H1 (cell line): ENCODE measurements around the gene ACOX1. TPM values are rescaled to one million over a fixed set of nuclear protein-coding genes. Genes with fewer than 3 reads are reported as not detected.

ENCODE experiments used
- CTCF ChIA-PET: fragments of 300-600 bp; sonication (Branson Sonifier 250); formaldehyde crosslinking; loops from one replicate; lab custom pipeline; 2021; ENCODE audit not compliant: partially characterized antibody; lab: Charles Lee
- POLR2A ChIA-PET: fragments of 300-600 bp; sonication (Branson Sonifier 250); formaldehyde crosslinking; loops from one replicate; lab custom pipeline; 2021; ENCODE audit warnings: inconsistent platforms; ENCODE audit not compliant: partially characterized antibody; lab: Charles Lee
- DNase-seq, 2 experiments: peaks; one replicate each; pipeline versions ENCODE4 v3.0.0 to v3.0.0-alpha.2; 2010 to 2022; ENCODE audit warnings: low spot score in 2 of 2, low read depth in 1 of 2, mixed read lengths in 1 of 2
- FAIRE-seq: peaks from 2 replicates; lab custom pipeline; 2011; peaks lifted over from hg19 to GRCh38; lab: Jason Lieb, UNC
- H2AFZ ChIP-seq: 2 replicates; pipeline ENCODE4 v1.8.1; 2012; ENCODE audit warnings: low read length, inconsistent platforms
- H2AK5ac ChIP-seq: 2 replicates; pipeline ENCODE4 v1.6.1; 2013; ENCODE audit warnings: low read depth, low read length
- H2BK120ac ChIP-seq: replicated peaks from 2 replicates; pipeline ENCODE3; 2013; ENCODE audit warnings: low read depth, low read length, inconsistent platforms
- H2BK12ac ChIP-seq: 2 replicates; pipeline ENCODE4 v1.6.1; 2013; ENCODE audit warnings: low read depth, low read length
- H2BK15ac ChIP-seq: 2 replicates; pipeline ENCODE4 v1.6.1; 2013; ENCODE audit warnings: low read length
- H2BK20ac ChIP-seq: 2 replicates; pipeline ENCODE4 v1.6.1; 2013; ENCODE audit warnings: low read length
- H2BK5ac ChIP-seq: 2 replicates; pipeline ENCODE4 v1.6.1; 2013; ENCODE audit warnings: low read depth, low read length
- H3K14ac ChIP-seq: 2 replicates; pipeline ENCODE4 v1.6.1; 2013; ENCODE audit warnings: inconsistent platforms; ENCODE audit not compliant: insufficient read length
- H3K18ac ChIP-seq: 2 replicates; pipeline ENCODE4 v1.6.1; 2013; ENCODE audit warnings: low read length; ENCODE audit errors: extremely low read depth
- H3K23ac ChIP-seq: 2 replicates; pipeline ENCODE4 v1.6.1; 2013; ENCODE audit warnings: inconsistent platforms; ENCODE audit not compliant: insufficient read length
- H3K23me2 ChIP-seq: 2 replicates; pipeline ENCODE4 v1.6.1; 2013; ENCODE audit warnings: low read depth, low read length
- H3K27ac ChIP-seq: 2 replicates; pipeline ENCODE4 v1.6.1; 2011; ENCODE audit warnings: low read depth, low read length, inconsistent platforms
- H3K27me3 ChIP-seq, 4 experiments: replicated peaks in 1 of 4; 1 replicate in 1 of 4; 2 replicates in 3 of 4; pipeline versions ENCODE4 v1.6.1 to v1.8.1; 2011 to 2013; ENCODE audit warnings: low read length in 3 of 4, mild to moderate bottlenecking in 3 of 4, inconsistent platforms in 2 of 4, mixed read lengths in 2 of 4, moderate library complexity in 1 of 4; ENCODE audit not compliant: control insufficient read depth in 3 of 4, insufficient read depth in 3 of 4; ENCODE audit errors: extremely low read depth in 1 of 4
- H3K36me3 ChIP-seq, 4 experiments: 2 replicates each; pipeline versions ENCODE4 v1.6.1 to v1.8.1; 2011 to 2013; ENCODE audit warnings: mild to moderate bottlenecking in 4 of 4, low read length in 3 of 4, moderate library complexity in 2 of 4, control low read depth in 1 of 4, inconsistent platforms in 1 of 4; ENCODE audit not compliant: insufficient read depth in 4 of 4, control insufficient read depth in 2 of 4
- H3K4ac ChIP-seq: replicated peaks from 2 replicates; pipeline ENCODE3; 2013; ENCODE audit warnings: low read length, low read depth, mixed read lengths, inconsistent platforms; ENCODE audit not compliant: insufficient read length
- H3K4me1 ChIP-seq, 4 experiments: replicated peaks in 1 of 4; 1 replicate in 1 of 4; 2 replicates in 3 of 4; pipeline versions ENCODE4 v1.6.1 to v1.8.1; 2011 to 2013; ENCODE audit warnings: low read length in 3 of 4, inconsistent platforms in 2 of 4, mixed read lengths in 1 of 4; ENCODE audit not compliant: insufficient read depth in 4 of 4, control insufficient read depth in 3 of 4
- H3K4me2 ChIP-seq, 2 experiments: 2 replicates each; pipeline versions ENCODE4 v1.6.1 to v1.8.1; 2011 to 2013; ENCODE audit warnings: low read depth in 2 of 2, low read length in 2 of 2, control low read depth in 1 of 2, inconsistent platforms in 1 of 2, mild to moderate bottlenecking in 1 of 2; ENCODE audit not compliant: insufficient read depth in 1 of 2
- H3K4me3 ChIP-seq, 4 experiments: fragments of 200-600, 300-600 bp in 1 of 4; sonication (generic), shearing (Covaris generic), sonication (Bioruptor Twin) in 1 of 4; 2 replicates each; pipeline versions ENCODE4 v1.5.1 to v1.8.1; 2011 to 2016; ENCODE audit warnings: low read length in 4 of 4, low read depth in 3 of 4, control low read depth in 2 of 4, inconsistent platforms in 2 of 4, mild to moderate bottlenecking in 2 of 4, mixed read lengths in 1 of 4, moderate library complexity in 1 of 4; ENCODE audit not compliant: insufficient read depth in 2 of 4; ENCODE audit errors: extremely low read depth in 1 of 4
- H3K56ac ChIP-seq: replicated peaks from 2 replicates; pipeline ENCODE3; 2013; ENCODE audit warnings: low read depth, mild to moderate bottlenecking, mixed read lengths, low read length, inconsistent platforms; ENCODE audit not compliant: insufficient read length
- H3K79me1 ChIP-seq: 2 replicates; pipeline ENCODE4 v1.6.1; 2013; ENCODE audit warnings: low read depth, low read length, control low read depth
- H3K79me2 ChIP-seq, 2 experiments: 2 replicates each; pipeline versions ENCODE4 v1.6.1 to v1.8.1; 2012 to 2013; ENCODE audit warnings: low read length in 2 of 2, mild to moderate bottlenecking in 2 of 2, inconsistent platforms in 1 of 2; ENCODE audit not compliant: insufficient read depth in 2 of 2, control insufficient read depth in 1 of 2
- H3K9ac ChIP-seq, 4 experiments: replicated peaks in 1 of 4; 1 replicate in 1 of 4; 2 replicates in 3 of 4; pipeline versions ENCODE4 v1.6.1 to v1.8.1; 2011 to 2013; ENCODE audit warnings: low read depth in 3 of 4, low read length in 3 of 4, control low read depth in 2 of 4, mild to moderate bottlenecking in 2 of 4, moderate library complexity in 2 of 4, inconsistent platforms in 1 of 4; ENCODE audit errors: extremely low read depth in 1 of 4
- H3K9me3 ChIP-seq, 2 experiments: 2 replicates each; pipeline versions ENCODE4 v1.6.1 to v1.8.1; 2012 to 2013; ENCODE audit warnings: mild to moderate bottlenecking in 2 of 2, moderate library complexity in 2 of 2, control low read depth in 1 of 2, inconsistent platforms in 1 of 2, low read depth in 1 of 2, low read length in 1 of 2, mixed read lengths in 1 of 2; ENCODE audit not compliant: insufficient read depth in 2 of 2
- H4K20me1 ChIP-seq, 2 experiments: replicated peaks in 1 of 2; 2 replicates each; pipeline versions ENCODE3 to v1.8.1; 2011 to 2013; ENCODE audit warnings: inconsistent platforms in 2 of 2, low read length in 2 of 2, mild to moderate bottlenecking in 1 of 2; ENCODE audit not compliant: insufficient read depth in 2 of 2, control insufficient read depth in 1 of 2
- H4K5ac ChIP-seq: 2 replicates; pipeline ENCODE4 v1.6.1; 2013; ENCODE audit warnings: low read length, low read depth, mixed read lengths, inconsistent platforms; ENCODE audit not compliant: insufficient read length
- H4K8ac ChIP-seq: 2 replicates; pipeline ENCODE4 v1.8.0; 2013; ENCODE audit warnings: mild to moderate bottlenecking, moderate library complexity, low read length, inconsistent platforms; ENCODE audit not compliant: insufficient read depth; ENCODE audit errors: extremely low read depth
- H4K91ac ChIP-seq: replicated peaks from 2 replicates; pipeline ENCODE3; 2013; ENCODE audit warnings: low read length, mixed read lengths, inconsistent platforms; ENCODE audit not compliant: insufficient read length
- GTF2F1 ChIP-seq: IDR thresholded peaks from 2 replicates; pipeline ENCODE4 v1.6.1; 2012; ENCODE audit warnings: low read depth, low read length, improper control_type of control experiment, borderline replicate concordance
- KDM1A ChIP-seq: fragments of 200-600, 300-600 bp; sonication (generic); IDR thresholded peaks from 2 replicates; pipeline ENCODE4 v1.7.1; 2016; ENCODE audit warnings: mild to moderate bottlenecking, low read length, borderline replicate concordance
- NANOG ChIP-seq: IDR thresholded peaks from 2 replicates; pipeline ENCODE4 v1.6.1; 2011; ENCODE audit warnings: low read length, low read depth, mild to moderate bottlenecking, inconsistent platforms; ENCODE audit not compliant: insufficient read depth, poor library complexity, severe bottlenecking
- SRF ChIP-seq: IDR thresholded peaks from 2 replicates; pipeline ENCODE4 v1.6.1; 2011; ENCODE audit warnings: mild to moderate bottlenecking, low read depth, low read length, moderate library complexity
- WGBS, 2 experiments: shearing (Covaris generic) in 1 of 2; methylation state at CpG; one replicate each; pipeline versions ENCODE4 v1.1.6 to v1.1.7; 2013 to 2015; ENCODE audit warnings: low lambda C conversion rate in 2 of 2, mixed read lengths in 2 of 2, inconsistent platforms in 1 of 2, low coverage in 1 of 2, missing lambda C conversion rate in 1 of 2; ENCODE audit not compliant: insufficient replicate concordance in 2 of 2, insufficient coverage in 1 of 2, insufficient read length in 1 of 2; ENCODE audit errors: extremely low coverage in 1 of 2, missing lambda C conversion rate in 1 of 2; 5-methylcytosine and 5-hydroxymethylcytosine counted together
- polyA plus RNA-seq, 7 experiments: library from polyadenylated mRNA; depleted of rRNA in 3 of 7; stranded (reverse) in 5 of 7; unstranded in 2 of 7; fragments of >200 nt in 5 of 7; fragments of 200-250 nt in 2 of 7; gene quantifications; 1 replicate in 5 of 7; 2 replicates in 1 of 7; 4 replicates in 1 of 7; pipeline versions ENCODE4 v1.2.1 to v1.2.3, GENCODE V29; 2011 to 2013; ENCODE audit warnings: missing spikeins in 2 of 7, mixed read lengths in 2 of 7
- total RNA-seq: library from RNA; stranded (reverse); fragmentation: NEBNext Ultra II Directional; extraction: Animal tissue kit (Norgen Biotek cat#: 25700); gene quantifications from 2 replicates; pipeline ENCODE4 v1.2.1, GENCODE V29; 2021
- TF ChIP-seq, protein P1 (sequence below): IDR thresholded peaks from 2 replicates; pipeline ENCODE4 v1.6.1; 2012; ENCODE audit warnings: low read length, inconsistent platforms

The ACOX1 gene
- total and polyA plus RNA-seq, 2 of the 8 experiments (the other 6 are each of a cell fraction or from before 2014, with no cell fraction given): 10.5 to 30.4 TPM

DNA sequence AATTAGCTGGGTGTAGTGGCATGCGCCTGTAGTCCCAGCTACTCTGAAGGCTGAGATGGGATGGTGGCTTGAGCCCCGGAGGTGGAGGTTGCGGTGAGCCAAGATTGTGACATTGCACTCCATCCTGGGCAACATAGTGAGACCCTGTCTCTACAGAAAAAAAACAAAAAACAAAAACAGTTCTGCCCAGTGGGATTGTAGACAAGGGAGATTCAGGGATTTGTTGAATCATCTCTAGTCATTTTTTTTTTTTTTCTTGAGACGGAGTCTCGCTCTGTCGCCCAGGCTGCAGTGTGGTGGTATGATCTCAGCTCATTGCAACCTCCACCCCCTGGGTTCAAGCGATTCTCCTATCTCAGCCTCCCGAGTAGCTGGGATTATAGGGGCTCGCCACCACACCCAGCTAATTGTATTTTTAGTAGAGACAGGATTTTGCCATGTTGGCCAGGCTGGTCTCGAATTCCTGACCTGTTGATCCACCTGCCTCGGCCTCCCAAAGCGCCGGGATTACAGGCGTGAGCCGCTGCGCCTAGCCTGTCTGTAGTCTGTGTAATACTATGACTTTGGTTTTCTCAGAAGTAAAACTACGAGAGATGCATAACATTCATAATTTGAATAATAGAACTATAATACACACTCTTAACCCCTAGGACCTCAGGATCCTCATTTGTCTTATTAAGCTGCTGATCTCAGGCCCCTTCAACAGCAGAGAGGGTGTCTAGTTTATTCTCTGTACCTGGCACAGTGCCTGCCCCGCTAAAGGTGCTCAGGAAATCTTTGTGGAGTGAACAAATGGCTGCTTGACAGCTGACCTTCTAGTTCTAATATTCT lies 1.4 kb upstream of the ACOX1 start:
- H3K36me3 ChIP-seq: peaks cover 0 to 11% (median 0%) of the 10 kb centered on the region in 4 experiments; a peak in 1 of 8 replicates
- peak overlapping the region; percentile 98 for H4K8ac ChIP-seq
- H2BK20ac ChIP-seq: no peak overlapping the region
- H3K18ac ChIP-seq: no peak overlapping the region
- no peaks in the 10 kb centered on the region for H3K27me3 ChIP-seq
- ChIA-PET CTCF (interaction anchor here (0.6 to 1.8 kb wide), 7 partner anchors 16 to 230 kb away, joined by 3 to 12 read pairs (median 6); partner anchors contain the start of gene CDK3), POLR2A (interaction anchor here (0.7 to 1.7 kb wide), 9 partner anchors 9 to 200 kb away, joined by 3 to 6 read pairs (median 3); partner anchors contain the start of gene EXOC7)
- 90% methylated on average over 18 of the region's 18 CpGs; no CpG with 5 or more reads in 1 of the 2 experiments for WGBS, 2 experiments
- H3K4me3 ChIP-seq: peak overlapping the region; percentile 72 to 88 (median 86)
- H2AFZ ChIP-seq: no peak overlapping the region
- H3K79me1 ChIP-seq: 0 out of 2 replicates have a peak, but pooled peaks cover 6% of the 10 kb centered on the region
- H4K20me1 ChIP-seq: no peaks in the 10 kb centered on the region
- peak overlapping the region in 2 of 4 experiments; percentile 81 to 85; a peak in 3 of 7 replicates for H3K9ac ChIP-seq
- H2BK5ac ChIP-seq: peak overlapping the region; percentile 94; the same call in 1 of the 2 replicates
- no peak overlapping the region for H3K23ac ChIP-seq
- no peak for FAIRE-seq
- H3K79me2 ChIP-seq: peaks cover 0 to 38% of the 10 kb centered on the region in 2 experiments; a peak in 3 of 4 replicates
- no peaks in the 10 kb centered on the region for H3K9me3 ChIP-seq
- no peak overlapping the region for H2BK15ac ChIP-seq
- no peak overlapping the region for H3K56ac ChIP-seq
- no peak overlapping the region for H3K14ac ChIP-seq
- peaks cover 7 to 18% (median 13%) of the 10 kb centered on the region in 4 experiments for H3K4me1 ChIP-seq
- H3K4ac ChIP-seq: no peak overlapping the region
- peak overlapping the region; percentile 17; the same call in 1 of the 2 replicates for H2AK5ac ChIP-seq
- TF ChIP-seq SRF (no peak), GTF2F1 (no peak), NANOG (no peak), KDM1A (0 out of 2 replicates have a peak, but pooled peaks have one; percentile 36)
- TF ChIP-seq, protein P1, sequence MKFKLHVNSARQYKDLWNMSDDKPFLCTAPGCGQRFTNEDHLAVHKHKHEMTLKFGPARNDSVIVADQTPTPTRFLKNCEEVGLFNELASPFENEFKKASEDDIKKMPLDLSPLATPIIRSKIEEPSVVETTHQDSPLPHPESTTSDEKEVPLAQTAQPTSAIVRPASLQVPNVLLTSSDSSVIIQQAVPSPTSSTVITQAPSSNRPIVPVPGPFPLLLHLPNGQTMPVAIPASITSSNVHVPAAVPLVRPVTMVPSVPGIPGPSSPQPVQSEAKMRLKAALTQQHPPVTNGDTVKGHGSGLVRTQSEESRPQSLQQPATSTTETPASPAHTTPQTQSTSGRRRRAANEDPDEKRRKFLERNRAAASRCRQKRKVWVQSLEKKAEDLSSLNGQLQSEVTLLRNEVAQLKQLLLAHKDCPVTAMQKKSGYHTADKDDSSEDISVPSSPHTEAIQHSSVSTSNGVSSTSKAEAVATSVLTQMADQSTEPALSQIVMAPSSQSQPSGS: no peak
- no peak overlapping the region for H4K5ac ChIP-seq
- H3K4me2 ChIP-seq: peak overlapping the region; percentile 92 to 94
- no peak overlapping the region for H4K91ac ChIP-seq
- DNase-seq: no peak
- peaks cover 8% of the 10 kb centered on the region; the same call in 1 of the 2 replicates for H3K23me2 ChIP-seq
- H3K27ac ChIP-seq: peak overlapping the region; percentile 93; the same call in 1 of the 2 replicates
- peak overlapping the region; percentile 93 for H2BK120ac ChIP-seq
- no peak overlapping the region for H2BK12ac ChIP-seq
